Measurements from ENCODE around the gene DOCK10. TPM values are rescaled to one million over a fixed set of nuclear protein-coding genes. Genes with fewer than 3 reads are reported as not detected.

The DOCK10 gene
- total and polyA plus RNA-seq, 2 donors (not counting 3 experiments of a cell fraction or from before 2014, with no cell fraction given), result 5.8 to 23.0 TPM

- Histone ChIP-seq H3K27ac (ENCODE audit: insufficient read depth, low read depth, low read length) (no peak overlapping the region), H4K20me1 (replicated peaks; ENCODE audit: control insufficient read depth, extremely low read depth, insufficient read depth, low read length) (no peaks in the 10 kb centered on the region), H3K9ac (replicated peaks; ENCODE audit: extremely low read depth, insufficient read depth, low read length) (no peak overlapping the region), H3K79me2 (ENCODE audit: control insufficient read depth, insufficient read depth, low read length) (no peaks in the 10 kb centered on the region), H2AFZ (ENCODE audit: low read depth, low read length) (no peak overlapping the region), H3K4me2 (ENCODE audit: insufficient read depth, low read length) (no peak overlapping the region), H3K27me3 (ENCODE audit: control insufficient read depth in 2 of 2, insufficient read depth in 2 of 2, low read length in 2 of 2) (no peaks in the 10 kb centered on the region), H3K9me1 (replicated peaks; ENCODE audit: control insufficient read depth, extremely low read depth, insufficient read depth, low read length) (no peaks in the 10 kb centered on the region), H3K4me3 (replicated peaks in 1 of 3; ENCODE audit: insufficient read depth in 1 of 3, low read depth in 1 of 3, low read length in 3 of 3) (no peak overlapping the region), H3K9me3 (replicated peaks; ENCODE audit: control insufficient read depth, insufficient read depth, low read length) (no peaks in the 10 kb centered on the region), H3K4me1 (ENCODE audit: control insufficient read depth, extremely low read depth, insufficient read depth, low read length) (no peaks in the 10 kb centered on the region), H3K36me3 (ENCODE audit: control insufficient read depth in 2 of 2, extremely low read depth in 1 of 2, insufficient read depth in 2 of 2, low read length in 2 of 2) (peaks cover 2 to 12% of the 10 kb centered on the region in 2 experiments)
- intact Hi-C loops (cut with micrococcal nuclease) (no loop called here), dilution Hi-C loops (cut with MboI; ENCODE audit: extremely low pct_ligation_motif_present, low sequenced_read_pairs) (no loop called here)
- TF ChIP-seq CTCF (IDR thresholded peaks at IDR 0.05; ENCODE audit: extremely low read depth in 1 of 2, insufficient read depth in 1 of 2, low read depth in 1 of 2, low read length in 2 of 2) (no peak), GATA2 (IDR thresholded peaks at IDR 0.05; ENCODE audit: insufficient read depth, insufficient read length, low read depth, low read length) (no peak), POLR2AphosphoS5 (IDR thresholded peaks at IDR 0.05; ENCODE audit: insufficient read depth, low read depth, low read length) (no peak), MAX (IDR thresholded peaks at IDR 0.05; ENCODE audit: insufficient read depth, insufficient read length) (no peak), POLR2A (IDR thresholded peaks at IDR 0.05; ENCODE audit: low read depth, low read length) (no peak), FOS (IDR thresholded peaks at IDR 0.05; ENCODE audit: borderline replicate concordance, insufficient read depth, low read length) (no peak), MYC (IDR thresholded peaks at IDR 0.05; ENCODE audit: low read depth, low read length) (no peak), JUN (IDR thresholded peaks at IDR 0.05; ENCODE audit: borderline replicate concordance, insufficient read depth, insufficient read length, low read depth) (no peak), EZH2 (IDR thresholded peaks at IDR 0.05; ENCODE audit: borderline replicate concordance, low read depth, low read length, severe bottlenecking) (no peak)
- POLR2A ChIA-PET, result no interaction called here
- no TSS peak for BruUV-seq (replicated peaks)
- DNase-seq (ENCODE audit: low read depth, low spot score) (no peak), FAIRE-seq (no peak)
- CTCF ChIA-PET, result no interaction called here
These were observed 267.5 kb downstream of the DOCK10 start for GRCh38 chr2:224774735-224775134.
